ENCODE results near the gene OR52B6. TPM values are rescaled to one million over a fixed set of nuclear protein-coding genes. Genes with fewer than 3 reads are reported as not detected.
"Not testable (repeated sequence)": the region's sequence is repeated elsewhere in the genome, so short reads cannot be mapped to it uniquely, and the experiment has no call there.

The OR52B6 gene
- total RNA-seq, 3 donors from 2014 or later (not counting 1 experiment from before 2014, with no cell fraction given): not detected

GRCh38 chr11:5581014-5581413, 337 bp downstream of the OR52B6 start:
- Mint-ChIP-seq H3K27ac (no peak overlapping the region), H3K9me3 (peaks cover 2 to 3% of the 10 kb centered on the region in 2 donors), H3K27me3 (ENCODE audit: low read depth in 2 of 2) (peaks cover 0 to 7% of the 10 kb centered on the region in 2 donors), H3K4me3 (no peak overlapping the region), H3K4me1 (no peaks in the 10 kb centered on the region), H3K36me3 (no peaks in the 10 kb centered on the region)
- no peak for TF ChIP-seq CTCF (IDR thresholded peaks at IDR 0.05)
- no peak overlapping the region for H3K27ac ChIP-seq (ENCODE audit: low read length)
- WGBS (ENCODE audit: insufficient coverage): 73% methylated on average over 4 of the region's 4 CpGs
- H3K36me3 ChIP-seq (ENCODE audit: control insufficient read depth, insufficient read depth, low read length): no peaks in the 10 kb centered on the region
- intact Hi-C loops (cut with micrococcal nuclease): no loop called here
- DNase-seq (no peak), ATAC-seq (no peak)
- H3K9me3 ChIP-seq (ENCODE audit: control insufficient read depth, insufficient read depth, low read length): no peaks in the 10 kb centered on the region
- no peaks in the 10 kb centered on the region for H3K4me1 ChIP-seq (ENCODE audit: control insufficient read depth, insufficient read depth, low read length)
- H3K27me3 ChIP-seq (ENCODE audit: control insufficient read depth, insufficient read depth, low read length): no peaks in the 10 kb centered on the region
- H3K4me3 ChIP-seq (ENCODE audit: low read length): no peak overlapping the region

GRCh38 chr11:5584458-5584857, 3.8 kb downstream of the OR52B6 start:
- H3K36me3 ChIP-seq (ENCODE audit: control insufficient read depth, insufficient read depth, low read length); H3K4me3 Mint-ChIP-seq; H3K27me3 Mint-ChIP-seq (ENCODE audit: low read depth in 2 of 2); H3K9me3 Mint-ChIP-seq; ATAC-seq; H3K36me3 Mint-ChIP-seq; H3K4me1 ChIP-seq (ENCODE audit: control insufficient read depth, insufficient read depth, low read length); H3K27me3 ChIP-seq (ENCODE audit: control insufficient read depth, insufficient read depth, low read length); intact Hi-C loops (cut with micrococcal nuclease); H3K27ac Mint-ChIP-seq; H3K27ac ChIP-seq (ENCODE audit: low read length); DNase-seq; H3K9me3 ChIP-seq (ENCODE audit: control insufficient read depth, insufficient read depth, low read length); H3K4me1 Mint-ChIP-seq; H3K4me3 ChIP-seq (ENCODE audit: low read length): not testable (repeated sequence)
- WGBS (ENCODE audit: insufficient coverage): 46% methylated on average over 2 of the region's 5 CpGs

- H3K9me3 ChIP-seq (ENCODE audit: control insufficient read depth, insufficient read depth, low read length); H3K27me3 ChIP-seq (ENCODE audit: control insufficient read depth, insufficient read depth, low read length); ATAC-seq; H3K27me3 Mint-ChIP-seq (ENCODE audit: low read depth in 2 of 2); H3K36me3 ChIP-seq (ENCODE audit: control insufficient read depth, insufficient read depth, low read length); H3K4me1 ChIP-seq (ENCODE audit: control insufficient read depth, insufficient read depth, low read length); H3K36me3 Mint-ChIP-seq; H3K4me3 ChIP-seq (ENCODE audit: low read length); H3K4me3 Mint-ChIP-seq; H3K27ac ChIP-seq (ENCODE audit: low read length); H3K4me1 Mint-ChIP-seq; DNase-seq; H3K9me3 Mint-ChIP-seq; H3K27ac Mint-ChIP-seq; intact Hi-C loops (cut with micrococcal nuclease): not testable (repeated sequence)
- WGBS (ENCODE audit: insufficient coverage): 98% methylated on average over 31 of the region's 31 CpGs
These were observed 9.2 kb downstream of the OR52B6 start for GRCh38 chr11:5589906-5590305.

DNA sequence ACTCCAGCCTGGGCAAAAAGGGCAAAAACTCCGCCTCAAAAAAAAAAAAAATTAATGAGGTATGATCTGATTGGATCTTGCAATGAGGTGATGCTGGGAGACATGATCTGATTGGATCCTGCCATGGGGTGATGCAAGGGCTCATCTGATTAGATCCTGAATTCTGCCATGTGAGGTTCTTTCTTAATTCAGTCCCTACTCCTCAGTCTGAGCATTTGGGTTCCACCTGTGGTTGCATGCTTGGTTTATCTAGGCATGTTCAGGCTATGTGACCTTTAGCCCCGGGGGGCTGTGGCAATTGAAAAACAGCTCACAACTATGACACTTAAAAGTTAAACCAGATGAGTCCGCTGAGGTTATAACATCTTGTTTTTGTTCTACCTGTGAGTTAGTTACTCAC, 10.9 kb downstream of the OR52B6 start:
- peaks cover 2 to 8% of the 10 kb centered on the region in 2 donors for H3K4me1 Mint-ChIP-seq
- ATAC-seq: no peak
- peaks cover 8% of the 10 kb centered on the region for H3K4me1 ChIP-seq (ENCODE audit: control insufficient read depth, insufficient read depth, low read length)
- no peak overlapping the region for H3K27ac Mint-ChIP-seq
- H3K9me3 Mint-ChIP-seq: no peaks in the 10 kb centered on the region
- no peak for TF ChIP-seq CTCF (IDR thresholded peaks at IDR 0.05)
- no peak for DNase-seq
- no peaks in the 10 kb centered on the region for H3K9me3 ChIP-seq (ENCODE audit: control insufficient read depth, insufficient read depth, low read length)
- no peak overlapping the region for H3K4me3 Mint-ChIP-seq
- no peak overlapping the region for H3K27ac ChIP-seq (ENCODE audit: low read length)
- WGBS (ENCODE audit: insufficient coverage): 91% methylated on average over 3 of the region's 3 CpGs
- no peaks in the 10 kb centered on the region for H3K36me3 Mint-ChIP-seq
- peaks cover under 1 to 4% of the 10 kb centered on the region in 2 donors for H3K27me3 Mint-ChIP-seq (ENCODE audit: low read depth in 2 of 2)
- intact Hi-C loops (cut with micrococcal nuclease): no loop called here
- H3K36me3 ChIP-seq (ENCODE audit: control insufficient read depth, insufficient read depth, low read length): no peaks in the 10 kb centered on the region
- H3K4me3 ChIP-seq (ENCODE audit: low read length): no peak overlapping the region
- no peaks in the 10 kb centered on the region for H3K27me3 ChIP-seq (ENCODE audit: control insufficient read depth, insufficient read depth, low read length)

- H3K27me3 Mint-ChIP-seq (ENCODE audit: low read depth in 2 of 2): peaks cover 7 to 10% of the 10 kb centered on the region in 2 donors
- intact Hi-C loops (cut with micrococcal nuclease): no loop called here
- peaks cover 7 to 12% of the 10 kb centered on the region in 2 donors for H3K4me1 Mint-ChIP-seq
- Histone ChIP-seq H3K4me1 (ENCODE audit: control insufficient read depth, insufficient read depth, low read length) (peaks cover 11% of the 10 kb centered on the region), H3K27ac (ENCODE audit: low read length) (no peak overlapping the region), H3K4me3 (ENCODE audit: low read length) (no peak overlapping the region), H3K27me3 (ENCODE audit: control insufficient read depth, insufficient read depth, low read length) (no peaks in the 10 kb centered on the region), H3K36me3 (ENCODE audit: control insufficient read depth, insufficient read depth, low read length) (no peaks in the 10 kb centered on the region), H3K9me3 (ENCODE audit: control insufficient read depth, insufficient read depth, low read length) (no peaks in the 10 kb centered on the region)
- DNase-seq (no peak), ATAC-seq (no peak)
- no peaks in the 10 kb centered on the region for H3K9me3 Mint-ChIP-seq
- H3K4me3 Mint-ChIP-seq: no peak overlapping the region
- no peak overlapping the region for H3K27ac Mint-ChIP-seq
- WGBS (ENCODE audit: insufficient coverage): over 99% methylated on average over 5 of the region's 5 CpGs
- H3K36me3 Mint-ChIP-seq: no peaks in the 10 kb centered on the region
- TF ChIP-seq CTCF (IDR thresholded peaks at IDR 0.05): no peak
These were observed 11.9 kb downstream of the OR52B6 start for GRCh38 chr11:5592615-5593014.
